ENCODE results near the gene MOCS3. TPM values are rescaled to one million over a fixed set of nuclear protein-coding genes. Genes with fewer than 3 reads are reported as not detected.

The MOCS3 gene
- total RNA-seq, 1 experiment from 2014 or later: 15.0 TPM

DNA sequence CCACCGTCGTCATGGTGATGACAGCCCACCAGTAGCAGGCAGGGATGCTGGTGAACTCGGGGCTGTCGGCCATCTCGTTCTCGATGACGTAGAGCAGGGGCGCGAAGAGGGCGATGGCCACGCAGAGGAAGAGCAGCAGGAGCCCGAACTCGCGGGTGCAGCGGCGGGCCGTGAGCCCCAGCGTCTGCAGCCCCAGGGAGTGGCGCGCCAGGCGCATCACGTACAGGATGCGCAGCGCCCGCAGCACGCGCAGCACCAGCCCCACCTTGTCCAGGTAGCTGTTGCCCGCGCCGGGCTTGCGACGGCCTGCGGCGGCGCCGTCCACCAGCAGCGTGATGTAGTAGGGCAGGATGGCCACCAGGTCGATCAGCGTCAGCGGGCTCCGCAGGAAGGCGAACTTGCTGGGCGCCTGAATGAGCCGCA, 45.7 kb downstream of the MOCS3 start:
- in situ Hi-C loops (cut with HindIII; ENCODE audit: low sequenced_read_pairs): loop anchor here (10.0 kb wide), 1 partner anchor 320 kb away; no protein-coding TSS in a partner anchor
- no peak for DNase-seq (ENCODE audit: low spot score)

GRCh38 chr20:51004781-51005180, 46.2 kb downstream of the MOCS3 start:
- in situ Hi-C loops (cut with HindIII; ENCODE audit: low sequenced_read_pairs): loop anchor here (10.0 kb wide), 1 partner anchor 320 kb away; no protein-coding TSS in a partner anchor
- DNase-seq (ENCODE audit: low spot score): no peak

DNA sequence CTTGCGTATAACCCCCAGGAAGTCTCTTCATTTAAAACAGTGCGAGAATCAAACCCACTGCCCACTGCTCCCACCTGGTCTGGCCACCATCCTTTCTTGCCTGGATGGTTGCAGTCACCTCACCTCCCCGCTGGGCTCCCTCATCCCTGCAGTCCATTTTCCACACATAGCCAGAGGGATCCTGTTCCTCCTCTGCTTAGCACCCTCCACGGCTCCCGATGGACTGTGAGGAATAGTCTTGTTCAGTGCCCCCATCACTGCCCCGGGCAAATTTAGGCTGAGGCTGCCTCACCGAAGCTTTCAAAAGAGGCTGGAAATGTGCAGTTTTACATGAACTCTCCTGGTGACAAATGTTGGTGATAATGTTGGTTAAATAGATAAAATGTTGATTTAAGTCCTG, 46.6 kb downstream of the MOCS3 start:
- DNase-seq (ENCODE audit: low spot score): no peak
- in situ Hi-C loops (cut with HindIII; ENCODE audit: low sequenced_read_pairs): loop anchor here (10.0 kb wide), 1 partner anchor 320 kb away; no protein-coding TSS in a partner anchor

GRCh38 chr20:51008718-51009117, 50.1 kb downstream of the MOCS3 start:
- no peak for DNase-seq (ENCODE audit: low spot score)
- in situ Hi-C loops (cut with HindIII; ENCODE audit: low sequenced_read_pairs): loop anchor here (10.0 kb wide), 1 partner anchor 316 kb away; no protein-coding TSS in a partner anchor

- DNase-seq (ENCODE audit: low spot score): no peak
- in situ Hi-C loops (cut with HindIII; ENCODE audit: low sequenced_read_pairs): loop anchor here (10.0 kb wide), 1 partner anchor 315 kb away; no protein-coding TSS in a partner anchor
Measured at GRCh38 chr20:51009303-51010042, 50.9 kb downstream of the MOCS3 start.

DNA sequence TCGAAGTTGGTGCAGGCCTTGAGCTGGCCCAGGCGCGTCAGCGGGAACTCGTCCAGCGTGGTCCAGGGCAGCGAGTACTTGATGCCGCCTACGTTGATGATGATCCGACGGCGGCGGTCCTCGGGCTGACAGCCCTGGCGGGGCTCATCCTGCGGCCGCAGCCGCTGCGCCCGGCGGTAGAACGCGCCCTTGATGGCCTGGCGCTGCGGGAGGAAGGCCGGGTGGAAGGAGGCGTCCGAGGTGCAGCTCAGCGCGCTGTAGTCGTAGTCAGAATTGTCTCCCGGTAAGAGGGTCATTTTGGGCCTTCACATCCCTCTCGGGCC, 51.4 kb downstream of the MOCS3 start:
- DNase-seq (ENCODE audit: low spot score): no peak
- in situ Hi-C loops (cut with HindIII; ENCODE audit: low sequenced_read_pairs): no loop called here

- in situ Hi-C loops (cut with HindIII; ENCODE audit: low sequenced_read_pairs): no loop called here
- DNase-seq (ENCODE audit: low spot score): no peak
Measured at GRCh38 chr20:51010932-51011331, 52.3 kb downstream of the MOCS3 start.

DNA sequence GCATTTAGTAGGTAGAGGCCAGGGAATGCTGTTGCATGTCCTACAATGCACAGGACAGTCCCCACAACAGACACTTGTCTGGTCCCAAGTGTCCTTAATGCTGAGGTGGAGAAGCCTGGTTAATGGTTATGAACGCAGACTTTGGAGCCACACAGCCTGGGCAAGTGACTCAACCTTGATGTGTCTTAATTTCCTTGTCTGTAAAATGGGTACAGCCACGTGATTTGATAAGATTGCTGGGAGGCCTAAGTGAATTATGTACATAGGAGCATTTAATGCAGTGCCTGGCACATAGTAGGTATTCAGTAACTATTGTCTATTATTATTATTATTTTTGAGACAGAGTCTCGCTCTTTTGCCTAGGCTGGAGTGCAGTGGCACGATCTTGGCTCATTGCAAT, 52.9 kb downstream of the MOCS3 start:
- no peak for DNase-seq (ENCODE audit: low spot score)
- in situ Hi-C loops (cut with HindIII; ENCODE audit: low sequenced_read_pairs): no loop called here

DNA sequence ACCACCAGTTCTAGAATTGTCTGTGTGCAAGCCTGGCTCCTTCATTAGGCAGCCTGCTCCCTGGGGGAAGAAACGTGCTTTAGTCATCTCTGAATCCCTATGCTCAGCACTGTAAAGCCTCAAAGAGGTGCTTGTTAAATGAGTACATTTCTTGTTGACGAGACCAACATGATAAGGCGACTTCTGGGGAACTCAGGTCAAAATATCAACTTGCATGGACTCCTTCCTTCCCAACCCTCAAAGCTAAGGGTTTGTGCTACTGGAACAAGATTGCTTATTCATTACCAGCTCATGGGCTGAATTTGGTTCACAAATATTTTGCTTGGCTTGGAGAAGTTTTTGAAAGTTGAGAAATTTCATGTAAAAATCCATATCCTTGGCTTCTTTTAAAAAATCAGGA, 53.7 kb downstream of the MOCS3 start:
- DNase-seq (ENCODE audit: low spot score): no peak
- in situ Hi-C loops (cut with HindIII; ENCODE audit: low sequenced_read_pairs): no loop called here

Other genes with a start within 250 kb of the MOCS3 start
- 30.0 and 43.3 TPM in 2 replicates for gene PARD6B, start 227.2 kb upstream of the MOCS3 start, total RNA-seq (2014; rRNA removed; shearing (Covaris generic))
- 20.7 and 32.2 TPM in 2 replicates for gene BCAS4, start 163.8 kb upstream of the MOCS3 start, total RNA-seq (2014; rRNA removed; shearing (Covaris generic))
- 11.9 and 16.5 TPM in 2 replicates for gene ADNP, start 27.4 kb upstream of the MOCS3 start, total RNA-seq (2014; rRNA removed; shearing (Covaris generic))
- 148 and 156 TPM in 2 replicates for gene DPM1, start 286 bp upstream of the MOCS3 start, total RNA-seq (2014; rRNA removed; shearing (Covaris generic))
- 0.85 and 1.4 TPM in 2 replicates for gene KCNG1, start 64.3 kb downstream of the MOCS3 start, total RNA-seq (2014; rRNA removed; shearing (Covaris generic))

Measured in G401 (cell line).